Stimulated activated CD8-positive, alpha-beta memory T cell treated with anti-CD3 and anti-CD28 coated beads, Interleukin-4, amount 100 ng/mL, for 4 hours (primary cell): Measurements from ENCODE around the gene ARNT2.
"Not testable (repeated sequence)": the region's sequence is repeated elsewhere in the genome, so short reads cannot be mapped to it uniquely, and the experiment has no call there.

Experiments used
- DNase-seq, 2 donors: peaks; one replicate each; pipeline ENCODE4 v3.0.0-alpha.2; 2020; ENCODE audit warnings: low read depth in 2 of 2, low spot score in 1 of 2

Gene ARNT2

GRCh38 chr15:80404057-80404760 lies at the start of gene ARNT2:
Gene ARNT2 (plus strand): TSS chr15:80404382. CDS start chr15:80404516, 134 bp downstream.
- DNase-seq: no peak

GRCh38 chr15:80367094-80367493 lies 37.1 kb upstream of the ARNT2 start:
- no peak for DNase-seq

- DNase-seq: no peak
Observed at GRCh38 chr15:80367661-80368060, 36.5 kb upstream of the ARNT2 start.

GRCh38 chr15:80371924-80372323 lies 32.3 kb upstream of the ARNT2 start:
- no peak for DNase-seq

GRCh38 chr15:80374441-80374840 lies 29.7 kb upstream of the ARNT2 start:
- no peak for DNase-seq

GRCh38 chr15:80375968-80376891 lies 28.0 kb upstream of the ARNT2 start:
- DNase-seq: no peak

GRCh38 chr15:80379693-80380092 lies 24.5 kb upstream of the ARNT2 start:
- no peak for DNase-seq

GRCh38 chr15:80380154-80380553 lies 24.0 kb upstream of the ARNT2 start:
- no peak for DNase-seq

- DNase-seq: no peak
Observed at GRCh38 chr15:80382285-80382684, 21.9 kb upstream of the ARNT2 start.

- DNase-seq: no peak
Observed at GRCh38 chr15:80384432-80384831, 19.8 kb upstream of the ARNT2 start.

GRCh38 chr15:80386151-80386550 lies 18.0 kb upstream of the ARNT2 start:
- no peak for DNase-seq

GRCh38 chr15:80388326-80388725 lies 15.9 kb upstream of the ARNT2 start:
- DNase-seq: no peak

GRCh38 chr15:80389370-80389769 lies 14.8 kb upstream of the ARNT2 start:
- no peak for DNase-seq

- DNase-seq: not testable (repeated sequence)
Observed at GRCh38 chr15:80390942-80391341, 13.2 kb upstream of the ARNT2 start.

GRCh38 chr15:80395616-80396015 lies 8.6 kb upstream of the ARNT2 start:
- no peak for DNase-seq

- DNase-seq: no peak
Observed at GRCh38 chr15:80396096-80396495, 8.1 kb upstream of the ARNT2 start.

GRCh38 chr15:80399508-80399907 lies 4.7 kb upstream of the ARNT2 start:
- DNase-seq: no peak

- DNase-seq: no peak
Observed at GRCh38 chr15:80401456-80401855, 2.7 kb upstream of the ARNT2 start.

- DNase-seq: no peak
Observed at GRCh38 chr15:80402339-80402738, 1.8 kb upstream of the ARNT2 start.

- no peak for DNase-seq
Observed at GRCh38 chr15:80403712-80404056, 498 bp upstream of the ARNT2 start.

- no peak for DNase-seq
Observed at GRCh38 chr15:80404761-80405553, 775 bp downstream of the ARNT2 start.

- no peak for DNase-seq
Observed at GRCh38 chr15:80405554-80405850, 1.3 kb downstream of the ARNT2 start.
